Astrocyte (in vitro differentiated cells and primary cell): ENCODE measurements around the gene CTXND1.

Experiments used
- CTCF ChIP-seq: IDR thresholded peaks from 2 replicates; pipeline ENCODE4 v1.5.1; 2011; ENCODE audit warnings: low read depth, mild to moderate bottlenecking, inconsistent platforms, low read length, moderate library complexity; ENCODE audit not compliant: insufficient read depth
- EZH2 ChIP-seq: IDR thresholded peaks from 2 replicates; pipeline ENCODE4 v1.6.1; 2012; ENCODE audit warnings: mild to moderate bottlenecking, low read length, inconsistent platforms; ENCODE audit not compliant: insufficient read depth

- TF ChIP-seq CTCF, result no peak
- no peak for TF ChIP-seq EZH2
Observed at GRCh38 chr15:80277147-80277546, 25.1 kb upstream of the CTXND1 start.
